Trophoblast cell (in vitro differentiated cells and primary cell): ENCODE data around the gene GALNT6.

Source experiments
- DNase-seq, 2 donors: peaks; one replicate each; pipeline ENCODE4 v3.0.0-alpha.2; 2016
- H2AFZ ChIP-seq: 2 replicates; pipeline ENCODE4 v1.6.1; 2013; ENCODE audit warnings: low read length, moderate library complexity, mild to moderate bottlenecking; ENCODE audit not compliant: insufficient read depth, poor library complexity
- H2AK5ac ChIP-seq: 2 replicates; pipeline ENCODE4 v1.6.1; 2013; ENCODE audit warnings: mild to moderate bottlenecking, low read length
- H2BK120ac ChIP-seq: 2 replicates; pipeline ENCODE4 v1.6.1; 2013; ENCODE audit warnings: low read length, mild to moderate bottlenecking, moderate library complexity; ENCODE audit not compliant: insufficient read depth, poor library complexity
- H2BK12ac ChIP-seq: 2 replicates; pipeline ENCODE4 v1.6.1; 2013; ENCODE audit warnings: mild to moderate bottlenecking, low read length, moderate library complexity
- H2BK5ac ChIP-seq: 2 replicates; pipeline ENCODE4 v1.6.1; 2013; ENCODE audit warnings: low read length, low read depth, moderate library complexity, mild to moderate bottlenecking; ENCODE audit not compliant: poor library complexity
- H3K14ac ChIP-seq: 2 replicates; pipeline ENCODE4 v1.6.1; 2013; ENCODE audit warnings: mild to moderate bottlenecking, low read length
- H3K18ac ChIP-seq: 2 replicates; pipeline ENCODE4 v1.6.1; 2013; ENCODE audit warnings: mild to moderate bottlenecking, low read length
- H3K23ac ChIP-seq: 2 replicates; pipeline ENCODE4 v1.6.1; 2013; ENCODE audit warnings: low read length
- H3K27ac ChIP-seq: 2 replicates; pipeline ENCODE4 v1.5.1; 2013; ENCODE audit warnings: low read depth, mild to moderate bottlenecking, inconsistent platforms, low read length, moderate library complexity
- H3K27me3 ChIP-seq: 2 replicates; pipeline ENCODE4 v1.6.1; 2013; ENCODE audit warnings: inconsistent platforms, mild to moderate bottlenecking, low read length, moderate library complexity; ENCODE audit not compliant: insufficient read depth
- H3K36me3 ChIP-seq, 2 experiments: 1 replicate in 1 of 2; 2 replicates in 1 of 2; pipeline ENCODE4 v1.6.1; 2013; ENCODE audit warnings: low read length in 2 of 2, mild to moderate bottlenecking in 2 of 2, moderate library complexity in 1 of 2; ENCODE audit not compliant: insufficient read depth in 2 of 2, control insufficient read depth in 1 of 2
- H3K4ac ChIP-seq: 2 replicates; pipeline ENCODE4 v1.6.1; 2013; ENCODE audit warnings: low read depth, mild to moderate bottlenecking, low read length, moderate library complexity
- H3K4me1 ChIP-seq, 2 experiments: 1 replicate in 1 of 2; 2 replicates in 1 of 2; pipeline ENCODE4 v1.6.1; 2013; ENCODE audit warnings: low read length in 2 of 2, mild to moderate bottlenecking in 2 of 2, moderate library complexity in 1 of 2; ENCODE audit not compliant: insufficient read depth in 2 of 2, control insufficient read depth in 1 of 2
- H3K4me2 ChIP-seq: 2 replicates; pipeline ENCODE4 v1.6.1; 2013; ENCODE audit warnings: inconsistent platforms, mild to moderate bottlenecking, low read length, moderate library complexity
- H3K4me3 ChIP-seq: 2 replicates; pipeline ENCODE4 v1.5.1; 2013; ENCODE audit warnings: mild to moderate bottlenecking, low read depth, low read length, inconsistent platforms
- H3K79me1 ChIP-seq: one replicate; pipeline ENCODE4 v1.6.1; 2013; ENCODE audit warnings: low read length
- H3K79me2 ChIP-seq: 2 replicates; pipeline ENCODE4 v1.6.1; 2013; ENCODE audit warnings: low read length, mild to moderate bottlenecking; ENCODE audit not compliant: control insufficient read depth, insufficient read depth, poor library complexity
- H3K9ac ChIP-seq: 2 replicates; pipeline ENCODE4 v1.6.1; 2013; ENCODE audit warnings: mild to moderate bottlenecking, low read length
- H3K9me3 ChIP-seq: 2 replicates; pipeline ENCODE4 v1.6.1; 2013; ENCODE audit warnings: low read depth, mild to moderate bottlenecking, control low read depth, inconsistent platforms, low read length; ENCODE audit not compliant: insufficient read depth
- H4K12ac ChIP-seq: 2 replicates; pipeline ENCODE4 v1.6.1; 2013; ENCODE audit warnings: low read depth, mild to moderate bottlenecking, low read length, moderate library complexity
- H4K8ac ChIP-seq: 2 replicates; pipeline ENCODE4 v1.6.1; 2013; ENCODE audit warnings: low read depth, mild to moderate bottlenecking, low read length, moderate library complexity
- H4K91ac ChIP-seq: one replicate; pipeline ENCODE4 v1.6.1; 2013; ENCODE audit warnings: low read depth, mild to moderate bottlenecking, low read length, moderate library complexity
- WGBS: extraction: QIAGEN DNeasy Blood & Tissue Kit; methylation state at CpG from one replicate; pipeline ENCODE4 v1.1.7; 2013; ENCODE audit warnings: missing lambda C conversion rate; ENCODE audit not compliant: insufficient read length, insufficient coverage; ENCODE audit errors: extremely low coverage; 5-methylcytosine and 5-hydroxymethylcytosine counted together

Gene GALNT6

GRCh38 chr12:51381226-51382079 lies 9.8 kb downstream of the GALNT6 start:
- peaks cover 25% of the 10 kb centered on the region for H3K79me1 ChIP-seq
- no peak for DNase-seq
- no peak overlapping the region for H4K91ac ChIP-seq
- H4K12ac ChIP-seq, result no peak overlapping the region
- no peak overlapping the region for H2AFZ ChIP-seq
- no peak overlapping the region for H3K27ac ChIP-seq
- no peak overlapping the region for H3K4me3 ChIP-seq
- no peak overlapping the region for H3K4me2 ChIP-seq
- H2BK12ac ChIP-seq, result no peak overlapping the region
- no peak overlapping the region for H3K4ac ChIP-seq
- peaks cover 1% of the 10 kb centered on the region for H3K9me3 ChIP-seq
- peaks cover 2% of the 10 kb centered on the region for H3K79me2 ChIP-seq
- H3K36me3 ChIP-seq, result peaks cover 47 to 58% of the 10 kb centered on the region in 2 experiments
- no peak overlapping the region for H2AK5ac ChIP-seq
- no peaks in the 10 kb centered on the region for H3K27me3 ChIP-seq
- no peak overlapping the region for H4K8ac ChIP-seq
- H3K14ac ChIP-seq, result no peak overlapping the region
- no peak overlapping the region for H3K18ac ChIP-seq
- no peak overlapping the region for H3K9ac ChIP-seq
- no peak overlapping the region for H2BK5ac ChIP-seq
- WGBS, result no CpG with 5 or more reads among the region's 5 CpGs
- H2BK120ac ChIP-seq, result no peak overlapping the region
- no peak overlapping the region for H3K23ac ChIP-seq
- peaks cover 19 to 20% of the 10 kb centered on the region in 2 experiments for H3K4me1 ChIP-seq

GRCh38 chr12:51379571-51379970 lies 11.6 kb downstream of the GALNT6 start:
- H2AK5ac ChIP-seq, result peak overlapping the region; percentile 9
- H2BK120ac ChIP-seq, result no peak overlapping the region
- WGBS, result no CpG with 5 or more reads among the region's 11 CpGs
- H2AFZ ChIP-seq, result no peak overlapping the region
- no peak overlapping the region for H3K23ac ChIP-seq
- H3K4me3 ChIP-seq, result no peak overlapping the region
- no peaks in the 10 kb centered on the region for H3K79me2 ChIP-seq
- peaks cover 1% of the 10 kb centered on the region for H3K9me3 ChIP-seq
- no peak overlapping the region for H4K12ac ChIP-seq
- peak overlapping the region; percentile 22 for H3K18ac ChIP-seq
- no peak overlapping the region for H3K4ac ChIP-seq
- H3K27me3 ChIP-seq, result no peaks in the 10 kb centered on the region
- H3K9ac ChIP-seq, result no peak overlapping the region
- H3K27ac ChIP-seq, result no peak overlapping the region
- H3K14ac ChIP-seq, result no peak overlapping the region
- H2BK5ac ChIP-seq, result no peak overlapping the region
- H4K8ac ChIP-seq, result no peak overlapping the region
- peaks cover 55 to 70% of the 10 kb centered on the region in 2 experiments for H3K36me3 ChIP-seq
- DNase-seq, result no peak
- H3K4me2 ChIP-seq, result no peak overlapping the region
- H4K91ac ChIP-seq, result no peak overlapping the region
- H3K4me1 ChIP-seq, result peaks cover 15% of the 10 kb centered on the region in 2 experiments
- H3K79me1 ChIP-seq, result peaks cover 19% of the 10 kb centered on the region
- H2BK12ac ChIP-seq, result peak overlapping the region; percentile 28

- no peak for DNase-seq
- Histone ChIP-seq H3K14ac (no peak overlapping the region), H2AFZ (no peak overlapping the region), H2BK5ac (no peak overlapping the region), H3K79me1 (peaks cover 19% of the 10 kb centered on the region), H3K27me3 (no peaks in the 10 kb centered on the region), H2AK5ac (no peak overlapping the region), H4K91ac (no peak overlapping the region), H3K4me1 (peaks cover 7% of the 10 kb centered on the region in 2 experiments), H3K9ac (no peak overlapping the region), H4K12ac (no peak overlapping the region), H3K4me2 (no peak overlapping the region), H3K23ac (no peak overlapping the region), H4K8ac (no peak overlapping the region), H3K27ac (no peak overlapping the region), H2BK12ac (no peak overlapping the region), H3K18ac (no peak overlapping the region), H3K79me2 (no peaks in the 10 kb centered on the region), H3K36me3 (peaks cover 59 to 74% of the 10 kb centered on the region in 2 experiments), H3K9me3 (peaks cover 1% of the 10 kb centered on the region), H3K4ac (no peak overlapping the region), H3K4me3 (no peak overlapping the region), H2BK120ac (no peak overlapping the region)
- no CpG with 5 or more reads among the region's 2 CpGs for WGBS
Observed at GRCh38 chr12:51378749-51379148, 12.5 kb downstream of the GALNT6 start.

GRCh38 chr12:51377099-51377984 lies 13.9 kb downstream of the GALNT6 start:
- Histone ChIP-seq H2BK120ac (peak overlapping the region; percentile 28), H3K4me1 (peaks cover 4 to 7% of the 10 kb centered on the region in 2 experiments), H3K27me3 (no peaks in the 10 kb centered on the region), H3K36me3 (peaks cover 54 to 77% of the 10 kb centered on the region in 2 experiments), H4K91ac (no peak overlapping the region), H3K18ac (no peak overlapping the region), H3K79me1 (peaks cover 22% of the 10 kb centered on the region), H2BK12ac (peak overlapping the region; percentile 6), H3K4ac (no peak overlapping the region), H2BK5ac (no peak overlapping the region), H4K12ac (no peak overlapping the region), H3K9me3 (peaks cover 1% of the 10 kb centered on the region), H4K8ac (no peak overlapping the region), H3K4me3 (no peak overlapping the region), H2AK5ac (peak overlapping the region; percentile 11), H3K4me2 (no peak overlapping the region), H3K79me2 (peaks cover 2% of the 10 kb centered on the region), H2AFZ (no peak overlapping the region), H3K27ac (no peak overlapping the region), H3K23ac (no peak overlapping the region), H3K14ac (no peak overlapping the region), H3K9ac (peak overlapping the region; percentile 11)
- DNase-seq, result no peak
- no CpG with 5 or more reads among the region's 11 CpGs for WGBS
